DOHH2 (cell line): ENCODE results near the gene CD79A.
"Not testable (repeated sequence)": the region's sequence is repeated elsewhere in the genome, so short reads cannot be mapped to it uniquely, and the experiment has no call there.

Experiments
- H3F3A ChIP-seq: fragments of 200-600 bp; sonication (generic), shearing (Covaris generic); 2 replicates; pipeline ENCODE4 v1.6.0; 2016; ENCODE audit warnings: antibody characterized with exemption, mild to moderate bottlenecking; ENCODE audit not compliant: control insufficient read depth, insufficient read depth
- H3K27ac ChIP-seq: fragments of 200-600 bp; sonication (generic); 2 replicates; pipeline ENCODE4 v1.5.1; 2014; ENCODE audit warnings: low read depth, mild to moderate bottlenecking, low read length, moderate library complexity
- H3K27me3 ChIP-seq: fragments of 200-600 bp; sonication (generic); 2 replicates; pipeline ENCODE4 v1.6.1; 2014; ENCODE audit warnings: mild to moderate bottlenecking, low read length, mixed read lengths; ENCODE audit not compliant: control insufficient read depth
- H3K36me3 ChIP-seq: fragments of 200-600 bp; sonication (generic); 2 replicates; pipeline ENCODE4 v1.6.1; 2014; ENCODE audit warnings: mild to moderate bottlenecking, low read length, moderate library complexity, mixed read lengths; ENCODE audit not compliant: control insufficient read depth
- H3K4me1 ChIP-seq: fragments of 200-600 bp; sonication (generic); 2 replicates; pipeline ENCODE4 v1.6.1; 2014; ENCODE audit warnings: mild to moderate bottlenecking, low read length, mixed read lengths; ENCODE audit not compliant: control insufficient read depth
- H3K4me2 ChIP-seq: fragments of 200-600 bp; sonication (generic); 2 replicates; pipeline ENCODE4 v1.6.0; 2014; ENCODE audit warnings: mild to moderate bottlenecking, low read length, moderate library complexity
- H3K4me3 ChIP-seq: fragments of 200-600 bp; sonication (generic); 2 replicates; pipeline ENCODE4 v1.5.1; 2014; ENCODE audit warnings: mild to moderate bottlenecking, low read length, mixed read lengths
- H3K79me2 ChIP-seq: fragments of 200-600 bp; sonication (generic); 2 replicates; pipeline ENCODE4 v1.6.1; 2014; ENCODE audit warnings: mild to moderate bottlenecking, low read length, mixed read lengths; ENCODE audit not compliant: control insufficient read depth
- H3K9me2 ChIP-seq: fragments of 200-600 bp; sonication (generic); replicated peaks from 2 replicates; pipeline ENCODE4 v1.6.1; 2014; ENCODE audit warnings: mild to moderate bottlenecking, low read length, mixed read lengths; ENCODE audit not compliant: control insufficient read depth
- H3K9me3 ChIP-seq: fragments of 200-600 bp; sonication (generic); 2 replicates; pipeline ENCODE4 v1.6.1; 2014; ENCODE audit warnings: antibody characterized with exemption, low read length, mixed read lengths; ENCODE audit not compliant: control insufficient read depth, insufficient read depth
- H4K20me1 ChIP-seq: fragments of 200-600 bp; sonication (generic); 2 replicates; pipeline ENCODE4 v1.6.0; 2014; ENCODE audit warnings: low read depth, mild to moderate bottlenecking, antibody characterized with exemption, low read length, moderate library complexity; ENCODE audit not compliant: control insufficient read depth, insufficient read depth
- CTCF ChIP-seq: fragments of 200-600 bp; sonication (generic); IDR thresholded peaks from one replicate; pipeline ENCODE4 v1.5.1; 2014; ENCODE audit warnings: antibody characterized with exemption, mild to moderate bottlenecking, low read depth, low read length; ENCODE audit not compliant: poor library complexity, severe bottlenecking
- EZH2phosphoT487 ChIP-seq: fragments of 200-600 bp; sonication (generic); IDR thresholded peaks from 2 replicates; pipeline ENCODE4 v1.6.1; 2017; ENCODE audit warnings: borderline replicate concordance, mild to moderate bottlenecking, antibody characterized with exemption, low read length, moderate library complexity, mixed read lengths

CD79A gene

GRCh38 chr19:41872384-41872774 is 4.7 kb upstream of the CD79A start:
- Histone ChIP-seq H3K4me1 (peaks cover 93% of the 10 kb centered on the region), H3K79me2 (peaks cover 21% of the 10 kb centered on the region), H3K27ac (peak overlapping the region; percentile 99), H3F3A (peaks cover 83% of the 10 kb centered on the region), H3K4me3 (peak overlapping the region; percentile 1; the same call in 1 of the 2 replicates), H3K27me3 (no peaks in the 10 kb centered on the region), H3K4me2 (peak overlapping the region; percentile 42), H3K9me3 (no peaks in the 10 kb centered on the region), H4K20me1 (0 out of 2 replicates have a peak, but pooled peaks cover 5% of the 10 kb centered on the region), H3K36me3 (peaks cover 65% of the 10 kb centered on the region), H3K9me2 (no peaks in the 10 kb centered on the region)
- TF ChIP-seq CTCF (no peak), EZH2phosphoT487 (no peak)

- no peaks in the 10 kb centered on the region; the same call in 1 of the 2 replicates for H3K27me3 ChIP-seq
- no peaks in the 10 kb centered on the region for H4K20me1 ChIP-seq
- H3K27ac ChIP-seq: peak overlapping the region; percentile 99
- peaks cover 88% of the 10 kb centered on the region for H3K4me1 ChIP-seq
- peaks cover 21% of the 10 kb centered on the region for H3K79me2 ChIP-seq
- no peak overlapping the region for H3K4me3 ChIP-seq
- no peaks in the 10 kb centered on the region for H3K9me2 ChIP-seq
- peak overlapping the region; percentile 7; the same call in 1 of the 2 replicates for H3K4me2 ChIP-seq
- TF ChIP-seq CTCF (peak; percentile 96), EZH2phosphoT487 (no peak)
- no peaks in the 10 kb centered on the region for H3K9me3 ChIP-seq
- peaks cover 81% of the 10 kb centered on the region for H3F3A ChIP-seq
- peaks cover 64% of the 10 kb centered on the region for H3K36me3 ChIP-seq
Observed at GRCh38 chr19:41872775-41873647, 4.1 kb upstream of the CD79A start.

- not testable (repeated sequence) for H3K27me3 ChIP-seq, H3K9me3 ChIP-seq, H3K9me2 ChIP-seq, H4K20me1 ChIP-seq
- Histone ChIP-seq H3K79me2 (peaks cover 33% of the 10 kb centered on the region), H3K4me1 (peaks cover 86% of the 10 kb centered on the region), H3K4me3 (peak overlapping the region; percentile 91), H3K27ac (peak overlapping the region; percentile 99), H3F3A (peaks cover 71% of the 10 kb centered on the region), H3K36me3 (peaks cover 63% of the 10 kb centered on the region), H3K4me2 (peak overlapping the region; percentile 93)
Observed at GRCh38 chr19:41875973-41876372, 1.1 kb upstream of the CD79A start.
